Neural cell (in vitro differentiated cells): ENCODE results near the gene MTREX. TPM values are rescaled to one million over a fixed set of nuclear protein-coding genes. Genes with fewer than 3 reads are reported as not detected.

ENCODE experiments used
- H2AFZ ChIP-seq: fragments of 200-600, 300-800 bp; sonication (generic), shearing (Covaris generic); 2 replicates; pipeline ENCODE4 v1.6.0; 2014; ENCODE audit warnings: low read depth, mild to moderate bottlenecking, antibody characterized with exemption, low read length, moderate library complexity
- H3F3A ChIP-seq: fragments of 200-600 bp; shearing (Covaris generic); 2 replicates; pipeline ENCODE4 v1.6.1; 2016; ENCODE audit warnings: mild to moderate bottlenecking, moderate library complexity, mixed read lengths, antibody characterized with exemption, low read length; ENCODE audit not compliant: insufficient read depth, poor library complexity, severe bottlenecking
- H3K27ac ChIP-seq: fragments of 200-600, 300-800 bp; sonication (generic), shearing (Covaris generic); 2 replicates; pipeline ENCODE4 v1.5.1; 2014; ENCODE audit warnings: mild to moderate bottlenecking, low read length, moderate library complexity
- H3K27me3 ChIP-seq: fragments of 300-800, 200-600 bp; sonication (generic), shearing (Covaris generic); 2 replicates; pipeline ENCODE4 v1.6.0; 2014; ENCODE audit warnings: mild to moderate bottlenecking, low read depth, low read length, moderate library complexity; ENCODE audit not compliant: insufficient read depth
- H3K36me3 ChIP-seq: fragments of 300-800, 200-600 bp; sonication (generic), shearing (Covaris generic); 2 replicates; pipeline ENCODE4 v1.5.1; 2014; ENCODE audit warnings: mild to moderate bottlenecking, antibody characterized with exemption, low read length, moderate library complexity; ENCODE audit not compliant: insufficient read depth
- H3K4me2 ChIP-seq: fragments of 300-800, 200-600 bp; sonication (generic), shearing (Covaris generic); 2 replicates; pipeline ENCODE4 v1.6.0; 2014; ENCODE audit warnings: mild to moderate bottlenecking, low read length
- H3K4me3 ChIP-seq: fragments of 300-800, 200-600 bp; sonication (generic), shearing (Covaris generic); 2 replicates; pipeline ENCODE4 v1.5.1; 2014; ENCODE audit warnings: mild to moderate bottlenecking, low read length, moderate library complexity
- H3K79me2 ChIP-seq: fragments of 200-600 bp; shearing (Covaris generic); replicated peaks from 2 replicates; pipeline ENCODE4 v1.6.0; 2014; ENCODE audit warnings: mild to moderate bottlenecking, low read length, moderate library complexity; ENCODE audit not compliant: insufficient read depth
- H3K9ac ChIP-seq: fragments of 300-800, 200-600 bp; sonication (generic), shearing (Covaris generic); 2 replicates; pipeline ENCODE4 v1.6.1; 2016; ENCODE audit warnings: mild to moderate bottlenecking, low read length, mixed read lengths
- H3K9me2 ChIP-seq: fragments of 200-600 bp; shearing (Covaris generic); 2 replicates; pipeline ENCODE4 v1.6.1; 2016; ENCODE audit warnings: mild to moderate bottlenecking, low read length, mixed read lengths; ENCODE audit not compliant: insufficient read depth
- H3K9me3 ChIP-seq: fragments of 200-600, 300-800 bp; sonication (generic), shearing (Covaris generic); 2 replicates; pipeline ENCODE4 v1.6.1; 2016; ENCODE audit warnings: mild to moderate bottlenecking, mixed run types, low read length, moderate library complexity, mixed read lengths
- H4K20me1 ChIP-seq: fragments of 200-600 bp; shearing (Covaris generic); 2 replicates; pipeline ENCODE4 v1.6.1; 2016; ENCODE audit warnings: mild to moderate bottlenecking, mixed run types; ENCODE audit not compliant: insufficient read depth
- EP300 ChIP-seq: fragments of 450-650 bp; conservative IDR thresholded peaks from 2 replicates; pipeline ENCODE4 v1.6.1; 2014; ENCODE audit warnings: antibody characterized with exemption, mild to moderate bottlenecking, moderate library complexity; ENCODE audit not compliant: poor library complexity, severe bottlenecking
- EZH2 ChIP-seq: fragments of 200-600, 300-800 bp; shearing (Covaris generic), sonication (generic); IDR thresholded peaks from 2 replicates; pipeline ENCODE4 v1.6.1; 2014; ENCODE audit warnings: antibody characterized with exemption, low read length, borderline replicate concordance, mild to moderate bottlenecking; ENCODE audit not compliant: insufficient read depth, poor library complexity, severe bottlenecking
- MXI1 ChIP-seq: fragments of 450-650 bp; conservative IDR thresholded peaks from 2 replicates; pipeline ENCODE4 v1.6.1; 2014; ENCODE audit warnings: antibody characterized with exemption, mild to moderate bottlenecking; ENCODE audit not compliant: poor library complexity, severe bottlenecking
- POLR2AphosphoS5 ChIP-seq: IDR thresholded peaks from 2 replicates; pipeline ENCODE4 v1.6.1; 2012
- RAD21 ChIP-seq: fragments of 450-650 bp; conservative IDR thresholded peaks from 2 replicates; pipeline ENCODE4 v1.6.1; 2014; ENCODE audit warnings: antibody characterized with exemption, mild to moderate bottlenecking, moderate library complexity
- SMC3 ChIP-seq: fragments of 450-650 bp; conservative IDR thresholded peaks from 2 replicates; pipeline ENCODE4 v1.6.1; 2014; ENCODE audit warnings: antibody characterized with exemption, mild to moderate bottlenecking, moderate library complexity; ENCODE audit not compliant: poor library complexity
- TAF1 ChIP-seq: IDR thresholded peaks from 2 replicates; pipeline ENCODE4 v1.6.1; 2012; ENCODE audit warnings: low read depth
- polyA plus RNA-seq: library from polyadenylated mRNA; depleted of rRNA; stranded (reverse); fragments of >200 nt; gene quantifications from 2 replicates; pipeline ENCODE4 v1.2.3, GENCODE V29; 2014
- TF ChIP-seq, protein P1 (sequence below): fragments of 450-650 bp; IDR thresholded peaks from 2 replicates; pipeline ENCODE4 v1.5.1; 2014; ENCODE audit warnings: antibody characterized with exemption, mild to moderate bottlenecking, moderate library complexity; ENCODE audit not compliant: poor library complexity, severe bottlenecking
- TF ChIP-seq, protein P2 (sequence below): IDR thresholded peaks from 2 replicates; pipeline ENCODE4 v1.6.1; 2012; ENCODE audit warnings: borderline replicate concordance

Gene MTREX
- polyA plus RNA-seq, 1 donor from 2014 or later = 77.6 TPM

DNA sequence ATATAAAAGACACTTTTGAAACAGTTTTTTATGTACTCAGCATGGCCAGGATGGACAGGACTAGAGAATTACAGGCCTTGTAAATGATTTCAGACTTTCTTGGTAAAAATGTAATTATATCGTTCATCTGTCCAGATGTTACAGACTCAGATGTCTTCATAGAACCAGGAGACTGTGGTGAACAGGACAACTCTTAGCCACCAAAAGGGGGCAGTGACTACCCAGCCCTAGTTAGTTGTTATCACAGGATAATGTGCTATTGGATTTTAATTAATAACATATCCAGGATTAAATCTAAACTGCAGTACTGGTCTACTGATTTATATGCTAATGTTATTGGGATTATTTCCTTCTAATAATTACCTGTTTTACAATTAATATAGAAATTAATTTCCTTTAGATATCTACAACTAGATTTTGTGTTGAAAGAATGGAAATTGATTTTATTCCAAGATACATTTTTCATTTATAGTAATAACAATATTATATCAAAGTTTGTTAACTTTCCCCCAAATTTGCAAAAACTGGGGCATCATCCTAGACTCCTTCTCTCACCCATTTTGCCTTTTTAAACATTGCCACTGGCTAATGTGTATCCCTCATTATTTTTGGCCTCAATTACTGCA is 99.4 kb downstream of the MTREX start:
- Histone ChIP-seq H3K4me2 (no peak overlapping the region), H3K9ac (no peak overlapping the region), H4K20me1 (no peaks in the 10 kb centered on the region), H3F3A (no peaks in the 10 kb centered on the region), H3K27me3 (no peaks in the 10 kb centered on the region), H2AFZ (no peak overlapping the region), H3K79me2 (no peaks in the 10 kb centered on the region), H3K9me2 (no peaks in the 10 kb centered on the region), H3K36me3 (peaks cover 3% of the 10 kb centered on the region), H3K27ac (no peak overlapping the region), H3K9me3 (no peaks in the 10 kb centered on the region), H3K4me3 (no peak overlapping the region)
- no peak for TF ChIP-seq EZH2
- no peak for TF ChIP-seq POLR2AphosphoS5
- TF ChIP-seq TAF1 = no peak
- no peak for TF ChIP-seq MXI1
- TF ChIP-seq, protein P1, sequence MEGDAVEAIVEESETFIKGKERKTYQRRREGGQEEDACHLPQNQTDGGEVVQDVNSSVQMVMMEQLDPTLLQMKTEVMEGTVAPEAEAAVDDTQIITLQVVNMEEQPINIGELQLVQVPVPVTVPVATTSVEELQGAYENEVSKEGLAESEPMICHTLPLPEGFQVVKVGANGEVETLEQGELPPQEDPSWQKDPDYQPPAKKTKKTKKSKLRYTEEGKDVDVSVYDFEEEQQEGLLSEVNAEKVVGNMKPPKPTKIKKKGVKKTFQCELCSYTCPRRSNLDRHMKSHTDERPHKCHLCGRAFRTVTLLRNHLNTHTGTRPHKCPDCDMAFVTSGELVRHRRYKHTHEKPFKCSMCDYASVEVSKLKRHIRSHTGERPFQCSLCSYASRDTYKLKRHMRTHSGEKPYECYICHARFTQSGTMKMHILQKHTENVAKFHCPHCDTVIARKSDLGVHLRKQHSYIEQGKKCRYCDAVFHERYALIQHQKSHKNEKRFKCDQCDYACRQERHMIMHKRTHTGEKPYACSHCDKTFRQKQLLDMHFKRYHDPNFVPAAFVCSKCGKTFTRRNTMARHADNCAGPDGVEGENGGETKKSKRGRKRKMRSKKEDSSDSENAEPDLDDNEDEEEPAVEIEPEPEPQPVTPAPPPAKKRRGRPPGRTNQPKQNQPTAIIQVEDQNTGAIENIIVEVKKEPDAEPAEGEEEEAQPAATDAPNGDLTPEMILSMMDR = peak; percentile 21
- no peak for TF ChIP-seq EP300
- TF ChIP-seq, protein P2, sequence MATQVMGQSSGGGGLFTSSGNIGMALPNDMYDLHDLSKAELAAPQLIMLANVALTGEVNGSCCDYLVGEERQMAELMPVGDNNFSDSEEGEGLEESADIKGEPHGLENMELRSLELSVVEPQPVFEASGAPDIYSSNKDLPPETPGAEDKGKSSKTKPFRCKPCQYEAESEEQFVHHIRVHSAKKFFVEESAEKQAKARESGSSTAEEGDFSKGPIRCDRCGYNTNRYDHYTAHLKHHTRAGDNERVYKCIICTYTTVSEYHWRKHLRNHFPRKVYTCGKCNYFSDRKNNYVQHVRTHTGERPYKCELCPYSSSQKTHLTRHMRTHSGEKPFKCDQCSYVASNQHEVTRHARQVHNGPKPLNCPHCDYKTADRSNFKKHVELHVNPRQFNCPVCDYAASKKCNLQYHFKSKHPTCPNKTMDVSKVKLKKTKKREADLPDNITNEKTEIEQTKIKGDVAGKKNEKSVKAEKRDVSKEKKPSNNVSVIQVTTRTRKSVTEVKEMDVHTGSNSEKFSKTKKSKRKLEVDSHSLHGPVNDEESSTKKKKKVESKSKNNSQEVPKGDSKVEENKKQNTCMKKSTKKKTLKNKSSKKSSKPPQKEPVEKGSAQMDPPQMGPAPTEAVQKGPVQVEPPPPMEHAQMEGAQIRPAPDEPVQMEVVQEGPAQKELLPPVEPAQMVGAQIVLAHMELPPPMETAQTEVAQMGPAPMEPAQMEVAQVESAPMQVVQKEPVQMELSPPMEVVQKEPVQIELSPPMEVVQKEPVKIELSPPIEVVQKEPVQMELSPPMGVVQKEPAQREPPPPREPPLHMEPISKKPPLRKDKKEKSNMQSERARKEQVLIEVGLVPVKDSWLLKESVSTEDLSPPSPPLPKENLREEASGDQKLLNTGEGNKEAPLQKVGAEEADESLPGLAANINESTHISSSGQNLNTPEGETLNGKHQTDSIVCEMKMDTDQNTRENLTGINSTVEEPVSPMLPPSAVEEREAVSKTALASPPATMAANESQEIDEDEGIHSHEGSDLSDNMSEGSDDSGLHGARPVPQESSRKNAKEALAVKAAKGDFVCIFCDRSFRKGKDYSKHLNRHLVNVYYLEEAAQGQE = no peak
- TF ChIP-seq RAD21 = no peak

DNA sequence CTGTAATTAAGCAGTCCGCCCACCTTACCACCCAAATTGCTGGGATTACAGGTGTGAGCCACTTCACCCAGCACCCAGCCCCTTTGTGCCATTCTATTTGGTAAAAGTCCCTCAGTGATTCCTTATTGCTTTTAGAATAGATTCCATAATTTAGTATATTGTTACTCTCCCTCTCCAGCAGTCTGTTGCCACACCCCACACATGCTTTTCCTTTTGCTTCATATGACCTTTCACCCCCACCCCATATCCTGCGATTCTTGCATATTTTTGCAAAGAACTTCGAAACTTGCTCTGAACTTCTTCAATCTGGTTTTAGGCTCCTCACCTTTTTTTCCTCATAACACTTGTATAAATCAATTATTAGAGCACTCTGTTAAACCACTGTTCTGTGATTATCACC is 100.2 kb downstream of the MTREX start:
- peaks cover 3% of the 10 kb centered on the region for H3K36me3 ChIP-seq
- no peaks in the 10 kb centered on the region for H3K9me3 ChIP-seq
- H4K20me1 ChIP-seq = no peaks in the 10 kb centered on the region
- no peak overlapping the region for H3K9ac ChIP-seq
- H3K4me2 ChIP-seq = no peak overlapping the region
- H3K27me3 ChIP-seq = no peaks in the 10 kb centered on the region
- no peak overlapping the region for H3K27ac ChIP-seq
- no peak overlapping the region for H2AFZ ChIP-seq
- TF ChIP-seq EP300 (no peak), POLR2AphosphoS5 (no peak), SMC3 (no peak), TAF1 (no peak), EZH2 (no peak), MXI1 (no peak), RAD21 (no peak)
- TF ChIP-seq, protein P1 = no peak
- TF ChIP-seq, protein P2 = no peak
- H3K9me2 ChIP-seq = no peaks in the 10 kb centered on the region
- no peaks in the 10 kb centered on the region for H3F3A ChIP-seq
- H3K79me2 ChIP-seq = no peaks in the 10 kb centered on the region
- H3K4me3 ChIP-seq = no peak overlapping the region
